Endothelial cell (in vitro differentiated cells): ENCODE results near the gene FAM193A. TPM values are rescaled to one million over a fixed set of nuclear protein-coding genes. Genes with fewer than 3 reads are reported as not detected.
"Not testable (repeated sequence)": the region's sequence is repeated elsewhere in the genome, so short reads cannot be mapped to it uniquely, and the experiment has no call there.

ENCODE experiments used
- DNase-seq: peaks from one replicate; pipeline ENCODE4 v3.0.0; 2021; ENCODE audit warnings: low spot score
- H3K27ac Mint-ChIP-seq: one replicate; pipeline ENCODE4 v1.8.0; 2021; ENCODE audit warnings: mixed read lengths, inconsistent platforms; ENCODE audit not compliant: unreplicated experiment
- H3K27me3 Mint-ChIP-seq: one replicate; pipeline ENCODE4 v1.8.0; 2021; ENCODE audit warnings: mild to moderate bottlenecking, moderate library complexity, mixed read lengths, inconsistent platforms; ENCODE audit not compliant: unreplicated experiment
- H3K36me3 Mint-ChIP-seq: one replicate; pipeline ENCODE4 v1.8.0; 2021; ENCODE audit warnings: mild to moderate bottlenecking, low read depth, mixed read lengths, inconsistent platforms; ENCODE audit not compliant: unreplicated experiment
- H3K4me1 Mint-ChIP-seq: one replicate; pipeline ENCODE4 v1.8.0; 2021; ENCODE audit warnings: mild to moderate bottlenecking, mixed read lengths, inconsistent platforms; ENCODE audit not compliant: unreplicated experiment
- H3K4me3 Mint-ChIP-seq: one replicate; pipeline ENCODE4 v1.8.0; 2021; ENCODE audit warnings: mild to moderate bottlenecking, mixed read lengths, inconsistent platforms; ENCODE audit not compliant: unreplicated experiment
- H3K9me3 Mint-ChIP-seq: one replicate; pipeline ENCODE4 v1.8.0; 2021; ENCODE audit warnings: mixed read lengths, inconsistent platforms; ENCODE audit not compliant: unreplicated experiment
- CTCF ChIP-seq: fragments of 200-600 bp; sonication (generic); IDR thresholded peaks from one replicate; pipeline ENCODE4 v1.5.0; 2021; ENCODE audit warnings: antibody characterized with exemption; ENCODE audit not compliant: unreplicated experiment
- total RNA-seq: library from RNA; stranded (reverse); fragmentation: NEBNext Ultra II Directional; extraction: Animal tissue kit (Norgen Biotek cat#: 25700); gene quantifications from one replicate; pipeline ENCODE4 v1.2.1, GENCODE V29; 2021; ENCODE audit not compliant: unreplicated experiment

FAM193A gene
- total RNA-seq, 1 donor from 2014 or later = 33.7 TPM

GRCh38 chr4:2607822-2608221, 71.4 kb downstream of the FAM193A start:
- Mint-ChIP-seq H3K27me3 (no peaks in the 10 kb centered on the region), H3K9me3 (no peaks in the 10 kb centered on the region), H3K36me3 (no peaks in the 10 kb centered on the region), H3K4me1 (no peaks in the 10 kb centered on the region), H3K27ac (no peak overlapping the region), H3K4me3 (no peak overlapping the region)
- no peak for TF ChIP-seq CTCF
- DNase-seq = no peak

GRCh38 chr4:2608291-2608690, 71.8 kb downstream of the FAM193A start:
- no peaks in the 10 kb centered on the region for H3K36me3 Mint-ChIP-seq
- no peak for TF ChIP-seq CTCF
- no peak for DNase-seq
- H3K4me1 Mint-ChIP-seq = no peaks in the 10 kb centered on the region
- H3K4me3 Mint-ChIP-seq = no peak overlapping the region
- no peaks in the 10 kb centered on the region for H3K9me3 Mint-ChIP-seq
- H3K27me3 Mint-ChIP-seq = no peaks in the 10 kb centered on the region
- H3K27ac Mint-ChIP-seq = no peak overlapping the region

GRCh38 chr4:2615821-2616220, 79.4 kb downstream of the FAM193A start:
- DNase-seq = no peak
- no peak overlapping the region for H3K4me3 Mint-ChIP-seq
- H3K36me3 Mint-ChIP-seq = peaks cover 4% of the 10 kb centered on the region
- no peak for TF ChIP-seq CTCF
- H3K27me3 Mint-ChIP-seq = peaks cover 4% of the 10 kb centered on the region
- peaks cover 5% of the 10 kb centered on the region for H3K4me1 Mint-ChIP-seq
- no peak overlapping the region for H3K27ac Mint-ChIP-seq
- H3K9me3 Mint-ChIP-seq = no peaks in the 10 kb centered on the region

- H3K9me3 Mint-ChIP-seq = no peaks in the 10 kb centered on the region
- DNase-seq = no peak
- peaks cover 18% of the 10 kb centered on the region for H3K4me1 Mint-ChIP-seq
- peaks cover 4% of the 10 kb centered on the region for H3K36me3 Mint-ChIP-seq
- H3K27ac Mint-ChIP-seq = no peak overlapping the region
- TF ChIP-seq CTCF = no peak
- no peak overlapping the region for H3K4me3 Mint-ChIP-seq
- peaks cover 4% of the 10 kb centered on the region for H3K27me3 Mint-ChIP-seq
Observed at GRCh38 chr4:2617955-2618354, 81.5 kb downstream of the FAM193A start.

GRCh38 chr4:2618729-2619128, 82.3 kb downstream of the FAM193A start:
- not testable (repeated sequence) for H3K36me3 Mint-ChIP-seq, H3K27me3 Mint-ChIP-seq, H3K4me3 Mint-ChIP-seq, H3K9me3 Mint-ChIP-seq, DNase-seq
- peak overlapping the region; percentile 26 for H3K27ac Mint-ChIP-seq
- peaks cover 18% of the 10 kb centered on the region for H3K4me1 Mint-ChIP-seq

GRCh38 chr4:2619459-2619858, 83.0 kb downstream of the FAM193A start:
- Mint-ChIP-seq H3K36me3 (peaks cover 8% of the 10 kb centered on the region), H3K4me1 (peaks cover 18% of the 10 kb centered on the region), H3K4me3 (no peak overlapping the region), H3K9me3 (no peaks in the 10 kb centered on the region), H3K27me3 (peaks cover 4% of the 10 kb centered on the region), H3K27ac (no peak overlapping the region)
- TF ChIP-seq CTCF = no peak
- DNase-seq = no peak
